ENCODE results near the gene SPATA19.

SPATA19 gene

GRCh38 chr11:133817449-133817848 lies 27.9 kb downstream of the SPATA19 start:
- DNase-seq = no peak

- no peak for DNase-seq
These were observed 29.0 kb downstream of the SPATA19 start for GRCh38 chr11:133816146-133816870.

GRCh38 chr11:133815636-133816035 lies 29.7 kb downstream of the SPATA19 start:
- no peak for DNase-seq

GRCh38 chr11:133814588-133815100 lies 30.7 kb downstream of the SPATA19 start:
- no peak for DNase-seq

GRCh38 chr11:133811850-133812685 lies 33.2 kb downstream of the SPATA19 start:
- DNase-seq = no peak

- no peak for DNase-seq
These were observed 34.5 kb downstream of the SPATA19 start for GRCh38 chr11:133810766-133811165.

- DNase-seq = no peak
These were observed 35.5 kb downstream of the SPATA19 start for GRCh38 chr11:133809569-133810491.

GRCh38 chr11:133808393-133809140 lies 36.7 kb downstream of the SPATA19 start:
- DNase-seq = no peak

GRCh38 chr11:133803026-133803425 lies 42.3 kb downstream of the SPATA19 start:
- no peak for DNase-seq

GRCh38 chr11:133801356-133801755 lies 44.0 kb downstream of the SPATA19 start:
- DNase-seq = no peak

- no peak for DNase-seq
These were observed 44.6 kb downstream of the SPATA19 start for GRCh38 chr11:133800666-133801065.

GRCh38 chr11:133797554-133797953 lies 47.8 kb downstream of the SPATA19 start:
- no peak for DNase-seq

GRCh38 chr11:133796043-133796795 lies 49.1 kb downstream of the SPATA19 start:
- DNase-seq = no peak

GRCh38 chr11:133795088-133795487 lies 50.2 kb downstream of the SPATA19 start:
- DNase-seq = no peak

- no peak for DNase-seq
These were observed 51.1 kb downstream of the SPATA19 start for GRCh38 chr11:133794205-133794604.

- no peak for DNase-seq
These were observed 51.9 kb downstream of the SPATA19 start for GRCh38 chr11:133793271-133794035.

GRCh38 chr11:133790995-133791394 lies 54.3 kb downstream of the SPATA19 start:
- no peak for DNase-seq

All from CD4-positive, alpha-beta T cell treated with Interleukin-17A for 4 hours (primary cell).